Mucosa of rectum (tissue), 2 donors: Measurements from ENCODE around the gene CREB3L1.
A peak's percentile ranks its signal among the peaks of the same experiment; 100 is the strongest.

Source experiments
- H3K27ac ChIP-seq, 2 donors: one replicate each; pipeline ENCODE4 v1.7.0; 2013; ENCODE audit warnings: inconsistent platforms in 2 of 2, low read depth in 2 of 2, low read length in 2 of 2
- H3K27me3 ChIP-seq, 2 donors: one replicate each; pipeline ENCODE4 v1.7.0; 2013; ENCODE audit warnings: low read length in 2 of 2; ENCODE audit not compliant: control insufficient read depth in 2 of 2, insufficient read depth in 2 of 2
- H3K36me3 ChIP-seq, 2 donors: one replicate each; pipeline ENCODE4 v1.7.0; 2013; ENCODE audit warnings: low read length in 2 of 2; ENCODE audit not compliant: control insufficient read depth in 2 of 2, insufficient read depth in 2 of 2
- H3K4me1 ChIP-seq, 2 donors: one replicate each; pipeline ENCODE4 v1.7.0; 2013; ENCODE audit warnings: low read length in 2 of 2, mild to moderate bottlenecking in 1 of 2; ENCODE audit not compliant: control insufficient read depth in 2 of 2, insufficient read depth in 2 of 2
- H3K4me3 ChIP-seq, 2 donors: one replicate each; pipeline ENCODE4 v1.7.0; 2013; ENCODE audit warnings: low read length in 2 of 2
- H3K9ac ChIP-seq, 2 donors: one replicate each; pipeline ENCODE4 v1.7.0; 2013; ENCODE audit warnings: low read length in 2 of 2, low read depth in 1 of 2, mild to moderate bottlenecking in 1 of 2
- H3K9me3 ChIP-seq, 2 donors: one replicate each; pipeline ENCODE4 v1.7.0; 2013; ENCODE audit warnings: low read length in 2 of 2; ENCODE audit not compliant: control insufficient read depth in 2 of 2
- donor health status: healthy.
- donor health status: Normal muscosa, but diverticular disease.

The CREB3L1 gene

GRCh38 chr11:46277622-46278386 is at the start of gene CREB3L1:
TSS of gene CREB3L1 (plus strand) at chr11:46277662. CDS start at chr11:46278112, 450 bp downstream.
- Histone ChIP-seq H3K27ac (peak within 1 kb of the TSS; percentile 92 to 95), H3K4me3 (peak within 1 kb of the TSS; percentile 86 to 89), H3K9ac (peak within 1 kb of the TSS; percentile 91 to 92), H3K4me1 (peaks cover 65 to 77% of the 10 kb centered on the region in 2 donors), H3K36me3 (no peaks in the 10 kb centered on the region), H3K27me3 (peaks cover 0 to 4% of the 10 kb centered on the region in 2 donors), H3K9me3 (no peaks in the 10 kb centered on the region)

DNA sequence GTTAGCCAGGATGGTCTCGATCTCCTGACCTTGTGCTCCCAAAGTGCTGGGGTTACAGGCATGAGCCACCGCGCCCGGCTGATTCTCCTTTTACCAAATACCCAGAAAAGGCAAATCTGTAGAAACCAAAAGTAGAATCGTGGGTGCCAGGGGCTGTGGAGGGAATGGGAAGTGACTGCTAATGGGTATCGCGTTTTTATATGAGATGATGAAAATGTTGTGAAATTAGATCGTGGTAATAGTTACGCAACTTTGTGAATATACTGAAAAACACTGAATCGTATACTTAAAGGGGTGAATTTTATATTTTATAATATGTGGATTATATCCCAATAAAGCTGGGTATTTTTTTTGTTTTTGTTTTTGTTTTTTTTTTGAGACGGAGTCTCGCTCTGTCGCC is 48.2 kb upstream of the CREB3L1 start:
- H3K27ac ChIP-seq: no peak overlapping the region
- no peaks in the 10 kb centered on the region for H3K36me3 ChIP-seq
- no peak overlapping the region for H3K4me3 ChIP-seq
- no peaks in the 10 kb centered on the region for H3K27me3 ChIP-seq
- H3K9me3 ChIP-seq: no peaks in the 10 kb centered on the region
- no peak overlapping the region for H3K9ac ChIP-seq
- no peaks in the 10 kb centered on the region for H3K4me1 ChIP-seq

- peaks cover 10 to 13% of the 10 kb centered on the region in 2 donors for H3K27me3 ChIP-seq
Measured at GRCh38 chr11:46234311-46234710, 43.2 kb upstream of the CREB3L1 start.

GRCh38 chr11:46235777-46236688 is 41.4 kb upstream of the CREB3L1 start:
- H3K27ac ChIP-seq: no peak overlapping the region

More at GRCh38 chr11:46234311-46234710, 43.2 kb upstream of the CREB3L1 start:
- peaks cover 17% of the 10 kb centered on the region in 2 donors for H3K4me1 ChIP-seq
- H3K9me3 ChIP-seq: no peaks in the 10 kb centered on the region
- no peak overlapping the region for H3K9ac ChIP-seq
- no peak overlapping the region for H3K27ac ChIP-seq
- H3K36me3 ChIP-seq: no peaks in the 10 kb centered on the region
- no peak overlapping the region for H3K4me3 ChIP-seq

DNA sequence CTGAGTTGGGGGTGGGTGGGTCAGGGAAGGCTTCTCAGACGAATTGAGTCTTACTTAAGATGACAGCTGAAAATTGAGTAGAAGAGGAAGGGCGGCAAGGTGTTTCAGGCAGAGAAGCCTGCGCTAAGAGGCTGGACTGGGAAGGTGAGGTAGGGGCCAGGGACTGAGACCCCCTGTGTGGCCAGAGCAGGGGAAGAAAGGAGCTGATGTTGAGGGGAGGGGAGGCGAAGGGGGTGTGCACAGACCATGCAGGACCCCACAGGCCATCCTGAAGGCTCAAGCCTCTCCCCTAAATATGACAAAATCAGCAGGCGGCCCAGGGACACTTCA is 40.6 kb upstream of the CREB3L1 start:
- H3K9ac ChIP-seq: no peak overlapping the region
- no peaks in the 10 kb centered on the region for H3K36me3 ChIP-seq
- H3K9me3 ChIP-seq: no peaks in the 10 kb centered on the region
- H3K27ac ChIP-seq: no peak overlapping the region
- H3K4me1 ChIP-seq: peaks cover 19 to 21% of the 10 kb centered on the region in 2 donors
- H3K27me3 ChIP-seq: peaks cover 10 to 13% of the 10 kb centered on the region in 2 donors
- peak overlapping the region in 1 of 2 donors; percentile 45 for H3K4me3 ChIP-seq

More at GRCh38 chr11:46235777-46236688, 41.4 kb upstream of the CREB3L1 start:
- no peaks in the 10 kb centered on the region for H3K9me3 ChIP-seq
- H3K4me1 ChIP-seq: peaks cover 19 to 21% of the 10 kb centered on the region in 2 donors
- no peaks in the 10 kb centered on the region for H3K36me3 ChIP-seq
- no peak overlapping the region for H3K4me3 ChIP-seq
- no peak overlapping the region for H3K9ac ChIP-seq
- H3K27me3 ChIP-seq: peaks cover 10 to 13% of the 10 kb centered on the region in 2 donors

GRCh38 chr11:46237248-46238077 is 40.0 kb upstream of the CREB3L1 start:
- no peaks in the 10 kb centered on the region for H3K36me3 ChIP-seq
- H3K9ac ChIP-seq: peak overlapping the region in 1 of 2 donors; percentile 36
- H3K27ac ChIP-seq: peak overlapping the region in 1 of 2 donors; percentile 52
- peaks cover 10 to 13% of the 10 kb centered on the region in 2 donors for H3K27me3 ChIP-seq
- peaks cover 19 to 21% of the 10 kb centered on the region in 2 donors for H3K4me1 ChIP-seq
- H3K9me3 ChIP-seq: no peaks in the 10 kb centered on the region
- peak overlapping the region; percentile 45 to 59 for H3K4me3 ChIP-seq

DNA sequence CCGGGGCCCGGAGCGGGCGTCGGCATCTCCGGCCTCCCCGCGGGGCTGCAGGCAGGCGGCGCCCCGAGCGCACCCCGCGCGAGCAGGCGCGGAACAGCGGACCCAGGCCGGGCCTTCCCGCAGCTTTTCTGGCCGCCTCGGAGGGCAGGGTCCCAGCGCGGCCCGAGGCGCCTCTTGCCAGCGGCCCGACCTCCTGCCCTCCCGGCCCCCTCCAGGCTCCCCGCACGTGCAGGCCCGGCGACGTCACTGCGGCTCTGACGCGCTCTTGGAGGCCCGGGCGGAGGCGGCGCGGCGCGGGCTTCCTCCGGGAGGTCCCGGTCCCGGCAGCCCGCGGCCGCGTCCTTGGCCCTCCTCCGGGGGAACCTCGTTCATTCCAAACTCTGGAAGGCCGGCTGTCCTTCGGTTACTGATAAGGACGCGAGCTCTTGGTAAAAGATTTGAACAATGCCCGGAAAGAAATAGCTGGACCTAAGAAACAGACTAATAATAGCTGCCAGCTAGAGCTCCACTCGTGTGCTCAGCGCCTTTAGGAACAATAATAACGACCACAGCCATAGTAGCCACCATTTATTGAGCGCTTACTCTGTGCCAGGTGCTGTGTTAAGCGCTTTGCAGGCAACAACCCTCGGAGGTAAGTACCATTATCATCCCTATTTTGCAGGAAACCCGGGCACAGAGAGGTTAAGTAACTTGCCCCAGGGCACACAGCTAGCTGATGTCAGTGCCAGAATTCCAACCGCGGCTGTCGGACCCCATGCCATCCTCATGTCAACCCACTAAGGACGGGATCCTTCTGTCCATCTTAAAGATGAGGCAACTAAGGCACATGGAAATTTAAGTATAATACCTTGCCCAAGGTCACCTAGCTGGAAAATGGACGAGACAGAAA is 39.1 kb upstream of the CREB3L1 start:
- H3K4me3 ChIP-seq: peak overlapping the region; percentile 45 to 67
- peak overlapping the region in 1 of 2 donors; percentile 36 for H3K9ac ChIP-seq
- H3K9me3 ChIP-seq: no peaks in the 10 kb centered on the region
- peaks cover 10 to 13% of the 10 kb centered on the region in 2 donors for H3K27me3 ChIP-seq
- peak overlapping the region in 1 of 2 donors; percentile 52 for H3K27ac ChIP-seq
- peaks cover 25 to 27% of the 10 kb centered on the region in 2 donors for H3K4me1 ChIP-seq
- no peaks in the 10 kb centered on the region for H3K36me3 ChIP-seq

- H3K9ac ChIP-seq: peak overlapping the region in 1 of 2 donors; percentile 29
- peaks cover 28 to 30% of the 10 kb centered on the region in 2 donors for H3K4me1 ChIP-seq
- H3K27ac ChIP-seq: no peak overlapping the region
- H3K9me3 ChIP-seq: no peaks in the 10 kb centered on the region
- H3K36me3 ChIP-seq: no peaks in the 10 kb centered on the region
- H3K27me3 ChIP-seq: peaks cover 10 to 13% of the 10 kb centered on the region in 2 donors
- H3K4me3 ChIP-seq: peak overlapping the region; percentile 45 to 67
Measured at GRCh38 chr11:46238967-46239800, 38.3 kb upstream of the CREB3L1 start.
